Measurements from ENCODE around the gene PKNOX2. TPM values are rescaled to one million over a fixed set of nuclear protein-coding genes. Genes with fewer than 3 reads are reported as not detected.

PKNOX2 gene
- total RNA-seq, 1 donor from 2014 or later = 20.2 TPM

DNA sequence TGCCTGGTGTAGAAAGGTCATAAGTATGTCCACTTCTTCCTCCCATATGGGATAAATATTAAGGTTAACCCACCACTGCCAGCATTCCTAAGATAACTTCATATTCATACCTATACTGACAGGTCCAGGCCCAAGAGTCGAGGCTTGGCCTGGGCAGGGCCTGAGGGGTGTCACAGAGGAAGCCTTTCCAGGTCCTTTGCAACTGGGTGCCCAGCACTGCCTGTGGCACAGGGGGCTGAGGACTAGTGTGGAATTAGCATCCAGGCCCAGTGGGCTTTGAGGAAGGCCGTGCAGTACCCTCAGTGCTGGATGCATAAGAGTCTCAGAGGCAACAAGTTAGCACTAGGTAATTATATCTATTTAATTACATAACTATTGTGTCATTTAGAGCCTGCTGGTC is 65.4 kb downstream of the PKNOX2 start:
- no peak for DNase-seq (ENCODE audit: low read depth)

DNA sequence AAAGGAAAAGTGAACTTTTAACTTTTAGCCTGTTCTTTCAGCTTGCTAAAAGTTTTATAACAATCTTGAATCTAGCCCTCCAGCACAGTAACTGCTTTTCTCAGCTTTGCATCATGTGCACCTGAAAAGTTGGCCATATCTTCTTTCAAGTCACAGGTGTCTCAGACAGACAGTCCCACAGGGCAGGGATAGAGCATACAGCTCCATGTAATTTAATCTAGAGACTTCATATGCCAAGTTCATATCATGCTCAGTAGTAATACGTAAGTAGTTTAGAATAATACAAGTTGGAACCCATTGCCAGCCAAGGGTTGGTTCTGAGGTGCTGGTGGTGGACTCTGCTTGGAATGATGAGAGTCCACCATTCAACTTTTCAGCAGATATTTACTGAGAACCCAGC is 68.6 kb downstream of the PKNOX2 start:
- no peak for DNase-seq (ENCODE audit: low read depth)

DNA sequence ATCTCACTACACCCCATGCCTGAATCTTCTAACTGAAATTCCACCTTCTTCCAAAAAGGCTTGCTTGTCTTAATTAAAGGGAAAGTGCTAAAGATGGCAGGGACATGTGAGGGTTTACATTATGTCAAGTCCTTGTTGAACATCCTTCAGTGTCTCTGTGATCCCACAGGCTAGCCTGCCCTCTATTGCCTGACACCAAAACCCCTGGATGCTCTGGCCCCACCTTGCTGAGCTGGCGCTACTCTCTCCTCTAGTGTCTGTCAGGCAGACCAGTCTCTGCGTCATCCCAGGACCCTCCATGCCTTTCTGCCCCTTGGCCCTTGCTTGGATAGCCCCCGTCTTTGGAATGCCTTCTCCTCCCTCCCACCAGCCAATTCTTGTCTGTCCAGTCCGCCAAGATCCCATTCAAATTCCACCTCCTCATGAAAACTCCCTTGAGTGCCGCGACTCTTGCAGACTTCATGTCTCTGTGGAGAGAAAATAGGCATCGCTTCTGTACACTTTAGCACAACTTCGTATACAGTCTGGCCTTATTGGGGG is 69.3 kb downstream of the PKNOX2 start:
- DNase-seq (ENCODE audit: low read depth) = no peak

DNA sequence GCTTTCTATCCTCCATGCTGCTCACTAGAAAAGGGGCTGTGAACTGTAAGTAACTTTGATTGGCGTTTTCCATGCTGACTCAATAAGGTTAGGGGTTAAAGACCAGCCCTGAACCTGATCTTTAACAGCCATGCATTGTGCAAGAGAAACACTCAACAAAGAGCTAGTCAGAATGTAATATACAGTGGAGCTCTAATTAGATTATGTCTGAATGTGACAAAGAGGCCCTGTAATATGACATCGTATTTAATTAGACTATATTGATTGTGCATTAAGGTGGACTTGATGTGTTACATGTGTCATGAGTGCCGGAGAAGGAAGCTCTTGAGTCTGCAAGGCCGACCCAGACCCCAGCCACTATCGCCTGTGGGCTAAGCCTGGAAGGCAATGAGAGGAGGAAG is 70.5 kb downstream of the PKNOX2 start:
- DNase-seq (ENCODE audit: low read depth) = no peak

DNA sequence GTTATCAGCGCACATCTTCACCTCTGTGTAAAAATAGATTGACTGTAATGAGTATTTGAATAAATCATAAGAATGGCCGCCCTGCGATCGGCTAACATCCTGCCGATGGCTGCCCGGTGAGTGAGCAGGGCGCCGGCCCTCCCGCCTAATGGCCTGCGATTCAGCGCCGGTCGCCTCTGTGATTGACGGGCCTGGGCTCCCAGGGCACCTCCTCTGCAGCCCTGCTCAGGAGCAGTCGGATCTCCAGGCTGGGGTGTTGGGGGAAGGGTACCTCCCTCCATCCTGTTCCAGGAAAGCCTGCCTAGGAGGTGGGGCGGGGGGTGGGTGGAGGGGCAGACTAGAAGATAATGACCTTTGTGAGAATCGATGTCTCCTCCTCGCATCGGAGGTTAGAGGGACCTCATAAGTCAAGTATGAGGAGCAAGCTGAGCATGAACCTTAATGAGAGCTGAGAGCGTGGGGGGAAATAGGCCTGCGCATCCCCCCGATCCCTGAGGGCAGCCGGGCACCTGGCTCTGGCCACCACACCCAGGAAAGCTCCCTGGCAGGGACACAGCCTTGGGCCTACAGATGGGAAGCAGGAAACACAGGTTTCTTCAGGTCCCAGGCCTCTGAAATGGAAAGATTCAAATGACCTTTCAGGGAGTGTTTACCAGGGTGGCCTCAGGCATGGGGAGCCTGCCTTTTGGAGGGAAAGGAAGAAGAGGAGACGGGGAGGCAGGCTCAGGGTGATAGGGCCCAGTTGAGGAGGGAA is 71.7 kb downstream of the PKNOX2 start:
- no peak for DNase-seq (ENCODE audit: low read depth)

DNA sequence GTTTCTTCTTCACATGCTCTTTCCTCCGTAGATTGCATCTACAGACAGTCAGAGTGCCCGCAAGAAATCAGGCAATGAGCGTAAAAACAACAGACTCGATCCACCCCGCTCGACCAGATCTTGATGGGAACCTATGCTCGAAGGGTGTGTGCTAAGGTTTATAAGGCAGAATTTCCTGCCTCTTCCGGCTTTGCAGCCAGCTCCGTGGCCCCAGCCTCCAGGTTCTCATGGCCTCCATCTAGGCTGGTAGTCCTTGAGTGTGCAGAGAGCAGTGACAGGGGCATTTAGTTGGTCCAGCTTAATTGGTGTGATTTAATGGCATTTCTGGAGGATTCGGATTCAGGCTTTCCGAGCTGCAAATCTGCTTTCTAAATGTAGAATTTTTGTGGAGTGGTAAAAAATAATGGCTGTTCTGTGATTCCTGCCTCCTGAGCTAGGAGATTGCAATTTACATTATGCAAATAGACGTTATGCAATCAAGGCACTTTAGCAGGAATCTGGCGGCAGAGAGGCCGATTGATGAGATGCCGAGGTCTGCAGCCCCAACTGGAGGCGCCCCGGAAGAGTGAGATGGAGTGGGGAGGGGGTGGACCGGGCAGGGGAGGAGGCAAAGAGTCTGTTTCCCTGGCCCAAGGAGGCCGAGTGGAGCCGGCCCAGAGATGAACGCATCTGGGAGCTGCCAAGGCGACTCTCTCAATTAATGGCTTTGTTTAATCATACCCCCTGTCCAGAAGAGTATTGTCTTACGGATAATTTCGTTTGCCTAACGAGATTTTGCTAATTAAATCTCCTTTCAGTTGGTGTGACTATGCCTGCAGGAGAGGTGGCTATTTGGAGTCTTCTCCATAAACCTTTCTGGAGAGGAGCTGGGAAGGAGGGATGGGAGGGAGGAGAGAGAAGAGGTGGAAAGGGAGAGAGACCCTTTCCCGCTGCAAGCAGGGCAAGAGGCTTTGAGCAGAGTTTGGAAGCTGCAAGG is 75.3 kb downstream of the PKNOX2 start:
- DNase-seq (ENCODE audit: low read depth) = no peak

GRCh38 chr11:125241104-125241503 is 76.6 kb downstream of the PKNOX2 start:
- DNase-seq (ENCODE audit: low read depth) = no peak

DNA sequence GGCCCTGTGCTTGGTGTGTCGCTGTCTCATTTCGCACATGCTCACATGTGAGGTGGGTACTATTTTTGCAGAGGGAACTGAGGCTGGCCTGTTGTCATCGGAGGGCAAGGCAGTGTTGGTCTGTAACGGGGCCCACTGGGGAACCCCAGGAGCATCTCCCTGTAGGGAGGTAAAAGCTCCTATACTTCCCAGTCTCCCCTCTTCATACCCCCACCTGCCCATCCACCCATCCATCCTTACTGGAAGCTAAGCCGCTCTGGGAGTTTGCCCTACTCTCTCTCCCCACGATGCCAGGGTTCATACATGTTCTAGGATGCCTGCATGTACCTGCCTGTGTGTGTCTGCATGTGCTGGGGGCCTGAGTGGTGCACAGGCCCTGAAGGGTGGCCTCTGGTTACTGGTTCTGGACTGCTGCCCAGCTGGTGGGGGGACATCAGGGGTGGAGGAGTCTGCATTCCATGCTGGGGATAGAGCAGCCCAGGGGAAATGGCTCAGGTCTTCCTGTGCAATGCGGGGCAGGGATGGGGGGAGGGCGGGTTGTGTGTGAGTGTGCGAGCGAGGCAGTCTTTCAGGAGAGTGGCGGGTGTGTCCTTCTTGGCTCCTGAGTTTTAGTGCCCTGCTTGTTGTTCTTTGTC is 77.7 kb downstream of the PKNOX2 start:
- DNase-seq (ENCODE audit: low read depth) = no peak

- no peak for DNase-seq (ENCODE audit: low read depth)
These were observed 79.6 kb downstream of the PKNOX2 start for GRCh38 chr11:125244166-125244565.

DNA sequence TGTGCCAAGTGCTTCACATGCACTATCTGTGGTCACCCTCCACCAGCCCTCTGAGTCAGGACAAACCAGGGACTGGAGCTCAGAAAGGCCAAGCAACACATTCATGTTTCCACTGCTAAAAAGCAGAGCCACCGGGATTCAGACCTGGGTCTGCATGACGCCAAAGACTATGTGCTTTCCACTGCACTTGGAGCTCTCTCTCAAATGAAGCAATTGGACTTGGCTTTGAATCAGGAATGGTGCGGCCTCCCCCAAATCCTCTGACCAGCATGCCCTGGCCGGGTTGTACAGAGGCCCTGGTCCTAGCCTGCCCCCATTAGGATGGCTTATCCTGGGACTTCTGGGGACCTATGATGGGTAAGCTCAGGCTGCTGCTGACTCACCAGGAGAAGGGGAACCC is 80.7 kb downstream of the PKNOX2 start:
- peak; percentile 71 for DNase-seq (ENCODE audit: low read depth)

- no peak for DNase-seq (ENCODE audit: low read depth)
These were observed 82.9 kb downstream of the PKNOX2 start for GRCh38 chr11:125247431-125247830.

GRCh38 chr11:125250318-125251213 is 86.0 kb downstream of the PKNOX2 start:
- DNase-seq (ENCODE audit: low read depth) = no peak

- no peak for DNase-seq (ENCODE audit: low read depth)
These were observed 86.6 kb downstream of the PKNOX2 start for GRCh38 chr11:125251214-125251545.

GRCh38 chr11:125251956-125252355 is 87.4 kb downstream of the PKNOX2 start:
- DNase-seq (ENCODE audit: low read depth) = no peak

DNA sequence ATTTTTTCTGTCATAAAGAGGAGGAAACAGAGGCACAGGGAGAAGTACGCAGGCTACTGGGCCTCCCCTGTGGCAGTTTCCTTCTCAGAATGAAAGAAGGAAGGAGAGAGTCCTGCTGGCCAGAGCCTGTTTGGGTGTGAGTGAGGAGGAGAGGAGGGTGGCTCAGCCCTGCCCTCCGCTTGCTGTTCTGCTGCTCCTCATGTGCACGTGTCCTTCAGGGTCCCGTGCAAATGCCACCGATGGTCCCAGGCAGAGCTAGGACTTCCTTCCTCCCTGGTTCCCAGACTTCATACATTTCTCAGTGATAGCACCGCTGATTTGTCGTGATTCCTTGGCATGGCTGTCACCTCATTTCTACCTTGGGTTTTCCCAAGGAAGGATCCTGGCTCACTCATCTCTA is 88.7 kb downstream of the PKNOX2 start:
- no peak for DNase-seq (ENCODE audit: low read depth)

- DNase-seq (ENCODE audit: low read depth) = no peak
These were observed 89.4 kb downstream of the PKNOX2 start for GRCh38 chr11:125253795-125254525.

GRCh38 chr11:125256541-125257189 is 92.1 kb downstream of the PKNOX2 start:
- no peak for DNase-seq (ENCODE audit: low read depth)

DNA sequence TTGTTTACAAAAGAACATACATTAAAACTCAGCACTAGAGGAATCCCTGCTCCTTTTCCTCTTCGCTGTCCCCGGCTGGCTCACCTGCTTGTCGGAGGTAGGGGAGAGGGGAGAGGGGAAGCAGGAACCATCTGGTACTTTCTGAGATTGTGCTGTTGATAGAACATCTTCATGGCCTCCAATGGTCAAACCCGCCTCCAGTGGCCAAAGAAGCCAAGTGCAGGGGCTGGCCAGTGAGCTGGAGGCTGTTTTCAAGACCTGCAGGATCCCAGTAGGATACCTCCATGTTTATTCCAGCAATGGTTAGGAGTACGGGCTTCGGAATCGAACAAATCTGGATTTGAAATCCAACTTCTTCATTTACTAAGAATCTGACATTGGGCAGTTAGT is 92.6 kb downstream of the PKNOX2 start:
- DNase-seq (ENCODE audit: low read depth) = no peak

DNA sequence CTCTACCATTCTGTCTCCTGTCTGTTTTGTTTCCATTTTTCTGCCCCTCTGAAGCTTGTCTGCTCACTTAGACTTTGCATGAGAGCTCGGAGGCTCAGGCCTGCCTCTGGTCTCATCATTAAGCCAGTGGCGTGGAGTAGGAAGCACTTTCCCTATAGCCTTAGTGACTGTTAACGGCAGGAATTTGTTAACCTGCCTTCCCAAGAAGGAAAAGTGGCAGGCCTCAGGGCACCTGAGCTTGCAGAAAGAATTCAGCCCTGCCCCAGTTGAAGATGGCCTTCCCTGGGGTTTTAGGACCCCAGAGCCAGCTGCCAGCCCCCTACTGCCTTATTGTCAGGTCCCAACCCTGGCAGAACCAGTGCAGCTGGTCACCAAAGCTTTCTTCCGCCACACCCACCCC is 93.2 kb downstream of the PKNOX2 start:
- DNase-seq (ENCODE audit: low read depth) = no peak

Data from myocyte (in vitro differentiated cells).